Adipocyte (in vitro differentiated cells): ENCODE results near the gene RPS6KA1.

Experiments used
- DNase-seq: peaks from one replicate; pipeline ENCODE4 v3.0.0-alpha.2; 2015; ENCODE audit warnings: low read depth
- H3K27me3 ChIP-seq: replicated peaks from 2 replicates; pipeline ENCODE4 v1.7.0; 2013; ENCODE audit warnings: mild to moderate bottlenecking, low read length, moderate library complexity; ENCODE audit not compliant: control insufficient read depth, insufficient read depth
- H3K36me3 ChIP-seq: 2 replicates; pipeline ENCODE4 v1.7.0; 2013; ENCODE audit warnings: low read length, mild to moderate bottlenecking, moderate library complexity; ENCODE audit not compliant: control insufficient read depth, insufficient read depth, severe bottlenecking
- H3K4me1 ChIP-seq: 2 replicates; pipeline ENCODE4 v1.7.0; 2013; ENCODE audit warnings: mild to moderate bottlenecking, low read length, moderate library complexity; ENCODE audit not compliant: control insufficient read depth, insufficient read depth
- H3K4me3 ChIP-seq: 2 replicates; pipeline ENCODE4 v1.7.0; 2013; ENCODE audit warnings: mild to moderate bottlenecking, low read length, moderate library complexity
- H3K9ac ChIP-seq: 2 replicates; pipeline ENCODE4 v1.7.0; 2013; ENCODE audit warnings: mild to moderate bottlenecking, low read length, moderate library complexity
- H3K9me3 ChIP-seq: 2 replicates; pipeline ENCODE4 v1.7.0; 2013; ENCODE audit warnings: mild to moderate bottlenecking, low read length, moderate library complexity; ENCODE audit not compliant: control insufficient read depth

RPS6KA1 gene

DNA sequence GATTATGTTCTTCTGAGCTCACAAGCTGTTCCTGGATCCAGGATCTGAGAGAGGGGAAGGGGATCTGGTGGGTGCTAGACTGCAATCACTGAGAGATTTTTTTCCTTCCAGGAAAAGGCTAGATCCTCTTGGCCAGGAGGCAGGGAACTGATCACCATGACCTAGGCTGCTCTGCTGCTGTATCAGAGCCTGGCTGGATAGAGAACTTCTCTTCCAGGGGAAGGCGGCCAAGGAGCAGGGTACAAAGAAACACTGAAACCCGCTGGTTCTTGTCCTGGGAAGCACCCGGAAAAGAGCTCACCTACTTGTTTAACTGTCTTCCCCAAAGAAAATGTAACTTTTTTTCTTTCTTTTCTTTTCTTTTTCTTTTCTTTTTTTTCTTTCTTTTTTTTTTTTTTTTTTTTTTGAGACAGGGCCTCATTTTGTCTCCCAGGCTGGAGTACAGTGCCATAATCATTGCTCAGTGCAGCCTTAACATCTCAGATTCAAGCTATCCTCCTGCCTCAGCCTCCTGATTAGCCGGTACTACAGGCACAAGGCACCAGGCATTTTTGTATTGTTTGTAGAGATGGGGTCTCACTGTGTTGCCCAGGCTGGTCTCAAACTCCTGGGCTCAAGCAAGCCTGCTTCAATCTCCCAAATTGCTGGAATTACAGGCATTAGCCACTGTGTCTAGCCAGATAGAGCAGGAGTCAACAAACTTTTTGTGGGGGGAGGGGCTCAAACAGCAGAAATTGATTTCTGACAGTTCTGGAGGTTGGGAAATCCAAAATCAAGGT, 12.4 kb upstream of the RPS6KA1 start:
- Histone ChIP-seq H3K9me3 (no peaks in the 10 kb centered on the region), H3K27me3 (peaks cover 5% of the 10 kb centered on the region), H3K4me3 (no peak overlapping the region), H3K9ac (no peak overlapping the region), H3K4me1 (no peaks in the 10 kb centered on the region), H3K36me3 (no peaks in the 10 kb centered on the region)
- DNase-seq = no peak

- Histone ChIP-seq H3K4me3 (no peak overlapping the region), H3K36me3 (no peaks in the 10 kb centered on the region), H3K27me3 (peaks cover 10% of the 10 kb centered on the region), H3K9ac (no peak overlapping the region), H3K9me3 (no peaks in the 10 kb centered on the region), H3K4me1 (no peaks in the 10 kb centered on the region)
- no peak for DNase-seq
These were observed 11.9 kb upstream of the RPS6KA1 start for GRCh38 chr1:26517766-26518049.

- no peak for DNase-seq
- peaks cover 11% of the 10 kb centered on the region for H3K27me3 ChIP-seq
- H3K9me3 ChIP-seq = no peaks in the 10 kb centered on the region
- no peaks in the 10 kb centered on the region for H3K36me3 ChIP-seq
- no peak overlapping the region for H3K4me3 ChIP-seq
- no peaks in the 10 kb centered on the region for H3K4me1 ChIP-seq
- no peak overlapping the region for H3K9ac ChIP-seq
These were observed 11.2 kb upstream of the RPS6KA1 start for GRCh38 chr1:26518355-26518754.

DNA sequence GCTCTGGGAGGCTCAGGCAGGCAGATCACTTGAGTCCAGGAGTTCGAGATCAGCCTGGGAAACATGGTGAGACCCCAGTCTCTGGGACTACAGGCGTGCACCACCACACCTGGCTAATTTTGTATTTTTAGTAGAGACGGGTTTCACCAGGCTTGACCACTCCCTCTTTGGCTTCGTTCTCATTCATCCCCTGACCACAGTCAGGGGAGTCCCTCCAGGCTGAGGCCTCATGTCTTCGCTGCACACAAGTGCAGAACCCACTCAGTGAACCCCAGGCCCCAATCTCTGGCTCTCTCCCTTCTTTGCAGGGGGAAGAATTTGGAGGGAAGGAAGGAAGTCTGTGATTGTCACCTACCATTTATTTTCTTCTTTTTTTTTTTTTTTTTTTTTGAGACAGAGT, 9.2 kb upstream of the RPS6KA1 start:
- Histone ChIP-seq H3K9ac (no peak overlapping the region), H3K4me3 (no peak overlapping the region), H3K4me1 (no peaks in the 10 kb centered on the region), H3K27me3 (peaks cover 26% of the 10 kb centered on the region), H3K9me3 (no peaks in the 10 kb centered on the region), H3K36me3 (no peaks in the 10 kb centered on the region)
- no peak for DNase-seq

- Histone ChIP-seq H3K9ac (no peak overlapping the region), H3K9me3 (no peaks in the 10 kb centered on the region), H3K27me3 (peaks cover 26% of the 10 kb centered on the region), H3K36me3 (no peaks in the 10 kb centered on the region), H3K4me3 (no peak overlapping the region), H3K4me1 (no peaks in the 10 kb centered on the region)
- DNase-seq = no peak
These were observed 7.9 kb upstream of the RPS6KA1 start for GRCh38 chr1:26521669-26522030.

- no peak overlapping the region for H3K9ac ChIP-seq
- no peaks in the 10 kb centered on the region for H3K4me1 ChIP-seq
- DNase-seq = no peak
- peaks cover 26% of the 10 kb centered on the region for H3K27me3 ChIP-seq
- H3K9me3 ChIP-seq = no peaks in the 10 kb centered on the region
- no peaks in the 10 kb centered on the region for H3K36me3 ChIP-seq
- H3K4me3 ChIP-seq = no peak overlapping the region
These were observed 7.5 kb upstream of the RPS6KA1 start for GRCh38 chr1:26522073-26522472.

DNA sequence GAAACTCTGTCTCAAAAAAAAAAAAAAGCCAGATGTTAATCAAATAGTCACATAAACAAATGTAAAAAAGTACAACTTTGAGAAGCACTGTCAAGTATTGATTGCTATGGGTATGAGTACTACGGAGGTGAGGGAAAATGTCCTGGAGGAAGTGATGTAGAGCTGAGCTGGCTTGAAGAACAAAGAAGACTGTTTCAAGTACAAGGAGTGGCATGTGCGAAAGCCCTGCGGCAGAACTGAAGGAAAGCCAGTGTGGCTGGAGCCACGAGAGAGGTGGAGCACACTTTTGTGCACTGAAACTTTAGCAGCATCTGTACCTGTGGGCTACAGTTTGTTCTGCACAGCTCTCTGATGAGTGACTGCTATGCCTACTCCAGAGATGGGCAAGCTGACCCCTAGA, 5.4 kb upstream of the RPS6KA1 start:
- Histone ChIP-seq H3K9ac (no peak overlapping the region), H3K4me3 (no peak overlapping the region), H3K9me3 (no peaks in the 10 kb centered on the region), H3K27me3 (peaks cover 33% of the 10 kb centered on the region), H3K4me1 (no peaks in the 10 kb centered on the region), H3K36me3 (no peaks in the 10 kb centered on the region)
- no peak for DNase-seq

DNA sequence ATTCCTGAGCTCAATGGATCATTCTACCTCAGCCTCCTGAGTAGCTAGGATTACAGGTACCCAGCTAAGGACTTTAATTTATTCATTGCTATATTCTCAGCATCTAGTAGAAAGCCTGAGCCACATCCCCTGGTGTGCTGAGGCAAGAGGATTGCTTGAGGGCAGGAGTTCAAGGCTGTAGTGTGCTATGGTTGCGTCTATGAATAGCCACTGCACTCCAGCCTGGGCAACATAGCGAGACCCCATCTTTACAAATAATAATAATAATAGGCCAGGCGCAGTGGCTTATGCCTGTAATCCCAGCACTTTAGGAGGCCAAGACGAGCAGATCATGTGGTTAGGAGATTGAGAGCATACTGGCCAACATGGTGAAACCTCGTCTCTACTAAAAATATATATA, 3.3 kb upstream of the RPS6KA1 start:
- H3K9ac ChIP-seq = no peak overlapping the region
- no peaks in the 10 kb centered on the region for H3K9me3 ChIP-seq
- H3K4me1 ChIP-seq = peaks cover 4% of the 10 kb centered on the region
- H3K27me3 ChIP-seq = peaks cover 33% of the 10 kb centered on the region
- DNase-seq = no peak
- no peaks in the 10 kb centered on the region for H3K36me3 ChIP-seq
- H3K4me3 ChIP-seq = no peak overlapping the region

DNA sequence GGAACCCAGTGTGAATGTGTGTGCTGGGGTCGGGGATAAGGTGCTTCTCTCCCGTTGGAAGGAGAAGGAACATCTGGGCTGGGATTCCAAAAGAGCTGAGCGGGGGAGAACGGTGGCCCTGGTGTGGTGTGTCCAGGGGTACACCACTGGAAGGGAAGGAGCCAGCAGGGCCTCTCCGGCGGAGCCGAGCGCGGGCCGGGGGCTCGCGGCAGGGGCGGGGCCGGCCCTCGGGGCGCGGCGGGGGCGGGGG, 231 bp upstream of the RPS6KA1 start:
- Histone ChIP-seq H3K9me3 (no peaks in the 10 kb centered on the region), H3K36me3 (no peaks in the 10 kb centered on the region), H3K4me1 (peaks cover 4% of the 10 kb centered on the region), H3K27me3 (peaks cover 14% of the 10 kb centered on the region), H3K9ac (no peak overlapping the region), H3K4me3 (no peak overlapping the region)
- no peak for DNase-seq

DNA sequence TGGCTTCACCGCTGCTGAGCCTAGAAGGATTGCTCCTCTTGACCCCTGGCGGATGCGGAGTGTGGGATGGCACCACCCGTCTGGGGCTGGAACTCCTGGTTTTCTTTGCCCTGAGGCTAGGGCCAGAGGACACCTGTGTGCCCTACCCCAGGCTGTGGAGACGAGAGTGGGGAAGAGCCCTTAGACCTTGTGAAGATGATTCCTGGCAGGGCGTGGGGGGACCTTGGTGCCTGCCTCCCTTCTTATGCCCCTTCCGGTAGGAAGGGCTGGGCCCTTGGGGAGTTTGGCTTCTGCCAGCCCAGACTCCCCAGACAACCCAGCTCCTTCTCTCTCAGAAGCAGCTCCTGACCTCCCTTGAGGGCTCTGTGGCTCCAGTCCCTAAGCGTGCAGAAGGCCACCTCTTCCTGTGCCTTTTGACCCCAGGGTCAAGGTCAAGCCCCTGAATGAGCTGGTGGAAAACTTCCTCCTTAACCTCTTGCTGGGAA, 891 bp downstream of the RPS6KA1 start:
- peak overlapping the region; percentile 38 for H3K9ac ChIP-seq
- H3K4me3 ChIP-seq = peak overlapping the region; percentile 70
- no peaks in the 10 kb centered on the region for H3K9me3 ChIP-seq
- no peak for DNase-seq
- peaks cover 4% of the 10 kb centered on the region for H3K4me1 ChIP-seq
- no peaks in the 10 kb centered on the region for H3K36me3 ChIP-seq
- H3K27me3 ChIP-seq = peaks cover 7% of the 10 kb centered on the region

- H3K9me3 ChIP-seq = no peaks in the 10 kb centered on the region
- no peaks in the 10 kb centered on the region for H3K36me3 ChIP-seq
- DNase-seq = peak; percentile 6
- H3K9ac ChIP-seq = no peak overlapping the region
- H3K4me1 ChIP-seq = peaks cover 4% of the 10 kb centered on the region
- H3K4me3 ChIP-seq = no peak overlapping the region
- peaks cover 7% of the 10 kb centered on the region for H3K27me3 ChIP-seq
These were observed 1.5 kb downstream of the RPS6KA1 start for GRCh38 chr1:26530895-26531598.

GRCh38 chr1:26531651-26532131, 2.1 kb downstream of the RPS6KA1 start:
- H3K9me3 ChIP-seq = no peaks in the 10 kb centered on the region
- H3K4me3 ChIP-seq = no peak overlapping the region
- peaks cover 4% of the 10 kb centered on the region for H3K4me1 ChIP-seq
- no peak for DNase-seq
- H3K36me3 ChIP-seq = no peaks in the 10 kb centered on the region
- H3K9ac ChIP-seq = no peak overlapping the region
- peaks cover 7% of the 10 kb centered on the region for H3K27me3 ChIP-seq
